SH-SY5Y (cell line): ENCODE measurements around the gene C9orf78.

Experiments
- GATA2 ChIP-seq: IDR thresholded peaks from 2 replicates; pipeline ENCODE4 v1.6.1; 2011; ENCODE audit warnings: mild to moderate bottlenecking, low read depth, low read length
- GATA3 ChIP-seq: IDR thresholded peaks from 2 replicates; pipeline ENCODE4 v1.6.1; 2011; ENCODE audit warnings: low read depth, mild to moderate bottlenecking, low read length, moderate library complexity

DNA sequence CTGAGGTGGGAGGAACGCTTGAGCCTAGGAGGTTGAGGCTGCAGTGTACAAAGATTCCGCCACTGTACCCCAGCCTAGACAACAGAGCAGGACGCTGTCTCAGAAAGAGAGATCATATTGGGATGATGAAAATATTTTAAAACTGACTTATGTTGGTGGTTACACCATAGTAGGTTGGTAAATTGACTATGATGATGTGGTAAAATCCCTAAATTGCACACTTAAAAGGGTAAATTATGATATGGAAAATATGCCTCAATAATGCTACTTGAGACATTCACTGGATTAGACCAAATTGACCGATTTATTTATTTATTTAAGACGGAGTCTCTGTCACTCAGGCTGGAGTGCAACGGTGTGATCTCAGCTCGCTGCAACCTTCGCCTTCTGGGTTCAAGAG, 53.9 kb downstream of the C9orf78 start:
- no peak for TF ChIP-seq GATA3
- TF ChIP-seq GATA2, result no peak
